Adrenal gland (tissue), 5 donors: Measurements from ENCODE around the gene AOX1.

Experiments
- POLR2A ChIP-seq, 2 donors: fragments of 450-650 bp; IDR thresholded peaks; one replicate each; pipeline ENCODE4 v1.6.1; 2017; ENCODE audit warnings: antibody characterized with exemption in 2 of 2, mild to moderate bottlenecking in 2 of 2, moderate library complexity in 1 of 2
- TF ChIP-seq, protein P1 (sequence below), 6 experiments: fragments of 450-650 bp in 4 of 6; fragments of 200-600 bp in 2 of 6; sonication (generic) in 1 of 6; IDR thresholded peaks; 1 replicate in 5 of 6; 2 replicates in 1 of 6; pipeline versions ENCODE4 v1.5.1 to v1.8.0; 2016 to 2021; ENCODE audit warnings: antibody characterized with exemption in 6 of 6, mild to moderate bottlenecking in 2 of 6, moderate library complexity in 1 of 6
- donor health status: DM: no; HTN: no; CAD: no.

DNA sequence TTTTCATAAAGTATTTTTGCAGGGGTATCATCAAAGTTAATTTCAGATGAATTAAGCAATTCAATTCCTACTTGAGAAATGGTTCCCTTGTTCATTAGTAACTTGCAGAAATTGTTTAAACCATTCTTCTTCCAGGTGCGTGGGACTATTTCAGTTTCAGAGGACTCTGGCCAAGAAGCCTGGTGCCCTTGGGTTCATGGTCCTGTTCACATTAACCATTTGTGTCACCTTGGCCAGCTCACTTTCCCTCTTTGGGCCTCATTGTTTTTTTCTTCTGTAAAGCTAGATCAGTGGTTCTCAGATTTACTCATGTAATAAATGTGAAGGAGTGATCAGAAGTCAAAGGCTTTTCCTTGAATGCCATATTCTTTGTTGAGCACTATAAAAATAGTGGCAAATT lies 113.5 kb downstream of the AOX1 start:
- TF ChIP-seq POLR2A (IDR thresholded peaks at IDR 0.05), result no peak
- TF ChIP-seq, protein P1, sequence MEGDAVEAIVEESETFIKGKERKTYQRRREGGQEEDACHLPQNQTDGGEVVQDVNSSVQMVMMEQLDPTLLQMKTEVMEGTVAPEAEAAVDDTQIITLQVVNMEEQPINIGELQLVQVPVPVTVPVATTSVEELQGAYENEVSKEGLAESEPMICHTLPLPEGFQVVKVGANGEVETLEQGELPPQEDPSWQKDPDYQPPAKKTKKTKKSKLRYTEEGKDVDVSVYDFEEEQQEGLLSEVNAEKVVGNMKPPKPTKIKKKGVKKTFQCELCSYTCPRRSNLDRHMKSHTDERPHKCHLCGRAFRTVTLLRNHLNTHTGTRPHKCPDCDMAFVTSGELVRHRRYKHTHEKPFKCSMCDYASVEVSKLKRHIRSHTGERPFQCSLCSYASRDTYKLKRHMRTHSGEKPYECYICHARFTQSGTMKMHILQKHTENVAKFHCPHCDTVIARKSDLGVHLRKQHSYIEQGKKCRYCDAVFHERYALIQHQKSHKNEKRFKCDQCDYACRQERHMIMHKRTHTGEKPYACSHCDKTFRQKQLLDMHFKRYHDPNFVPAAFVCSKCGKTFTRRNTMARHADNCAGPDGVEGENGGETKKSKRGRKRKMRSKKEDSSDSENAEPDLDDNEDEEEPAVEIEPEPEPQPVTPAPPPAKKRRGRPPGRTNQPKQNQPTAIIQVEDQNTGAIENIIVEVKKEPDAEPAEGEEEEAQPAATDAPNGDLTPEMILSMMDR (IDR thresholded peaks at IDR 0.05), result no peak
